HG02571 (cell line): ENCODE results near the gene NCK2.
"Not testable (repeated sequence)": the region's sequence is repeated elsewhere in the genome, so short reads cannot be mapped to it uniquely, and the experiment has no call there.

Experiments used
- ATAC-seq: cut with Tn5 transposase; IDR thresholded peaks from one replicate; pipeline ENCODE4 v1.9.1; 2021; ENCODE audit warnings: mild to moderate bottlenecking, moderate library complexity; ENCODE audit not compliant: unreplicated experiment

The NCK2 gene

GRCh38 chr2:105754011-105754410 is 9.3 kb downstream of the NCK2 start:
- no peak for ATAC-seq

- ATAC-seq = no peak
Observed at GRCh38 chr2:105754994-105755393, 10.3 kb downstream of the NCK2 start.

- no peak for ATAC-seq
Observed at GRCh38 chr2:105755895-105756294, 11.2 kb downstream of the NCK2 start.

GRCh38 chr2:105756435-105756834 is 11.7 kb downstream of the NCK2 start:
- ATAC-seq = no peak

GRCh38 chr2:105756865-105757264 is 12.2 kb downstream of the NCK2 start:
- ATAC-seq = not testable (repeated sequence)

GRCh38 chr2:105757433-105757832 is 12.7 kb downstream of the NCK2 start:
- ATAC-seq = no peak

GRCh38 chr2:105760191-105760590 is 15.5 kb downstream of the NCK2 start:
- no peak for ATAC-seq

- no peak for ATAC-seq
Observed at GRCh38 chr2:105760639-105761337, 16.1 kb downstream of the NCK2 start.

GRCh38 chr2:105761931-105762515 is 17.3 kb downstream of the NCK2 start:
- ATAC-seq = no peak

- no peak for ATAC-seq
Observed at GRCh38 chr2:105763076-105763475, 18.4 kb downstream of the NCK2 start.

- no peak for ATAC-seq
Observed at GRCh38 chr2:105764059-105764458, 19.3 kb downstream of the NCK2 start.

GRCh38 chr2:105765415-105766299 is 20.9 kb downstream of the NCK2 start:
- ATAC-seq = no peak

- ATAC-seq = no peak
Observed at GRCh38 chr2:105766300-105766866, 21.7 kb downstream of the NCK2 start.

GRCh38 chr2:105768176-105768575 is 23.5 kb downstream of the NCK2 start:
- no peak for ATAC-seq

- no peak for ATAC-seq
Observed at GRCh38 chr2:105768961-105769452, 24.3 kb downstream of the NCK2 start.

GRCh38 chr2:105769504-105769903 is 24.8 kb downstream of the NCK2 start:
- ATAC-seq = no peak

- no peak for ATAC-seq
Observed at GRCh38 chr2:105770149-105770548, 25.4 kb downstream of the NCK2 start.

- ATAC-seq = not testable (repeated sequence)
Observed at GRCh38 chr2:105771291-105771690, 26.6 kb downstream of the NCK2 start.

- no peak for ATAC-seq
Observed at GRCh38 chr2:105771836-105772235, 27.1 kb downstream of the NCK2 start.

GRCh38 chr2:105772362-105772761 is 27.6 kb downstream of the NCK2 start:
- ATAC-seq = no peak

- no peak for ATAC-seq
Observed at GRCh38 chr2:105773568-105773967, 28.9 kb downstream of the NCK2 start.
